ENCODE data around the gene SHBG.

The SHBG gene

DNA sequence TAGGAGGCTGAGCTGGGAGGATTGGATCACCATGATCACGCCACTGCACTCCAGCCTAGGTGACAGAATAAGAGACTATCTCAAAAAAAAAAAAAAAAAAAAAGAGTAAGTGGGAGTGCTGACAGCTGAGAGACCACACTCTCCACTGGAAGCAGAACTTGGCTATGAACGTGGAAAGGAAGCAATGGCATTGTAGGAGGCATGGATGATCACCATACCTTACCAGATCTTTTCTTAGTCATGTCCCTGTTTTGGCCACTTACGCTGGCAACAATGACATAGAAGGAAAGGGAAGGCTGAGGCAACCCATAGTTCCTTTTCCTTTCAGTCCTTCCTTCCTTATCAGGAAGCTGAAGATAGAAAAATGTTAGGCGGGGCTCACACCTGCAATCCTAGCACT is 17.1 kb downstream of the SHBG start:
- DNase-seq (ENCODE audit: low read depth), result no peak

DNA sequence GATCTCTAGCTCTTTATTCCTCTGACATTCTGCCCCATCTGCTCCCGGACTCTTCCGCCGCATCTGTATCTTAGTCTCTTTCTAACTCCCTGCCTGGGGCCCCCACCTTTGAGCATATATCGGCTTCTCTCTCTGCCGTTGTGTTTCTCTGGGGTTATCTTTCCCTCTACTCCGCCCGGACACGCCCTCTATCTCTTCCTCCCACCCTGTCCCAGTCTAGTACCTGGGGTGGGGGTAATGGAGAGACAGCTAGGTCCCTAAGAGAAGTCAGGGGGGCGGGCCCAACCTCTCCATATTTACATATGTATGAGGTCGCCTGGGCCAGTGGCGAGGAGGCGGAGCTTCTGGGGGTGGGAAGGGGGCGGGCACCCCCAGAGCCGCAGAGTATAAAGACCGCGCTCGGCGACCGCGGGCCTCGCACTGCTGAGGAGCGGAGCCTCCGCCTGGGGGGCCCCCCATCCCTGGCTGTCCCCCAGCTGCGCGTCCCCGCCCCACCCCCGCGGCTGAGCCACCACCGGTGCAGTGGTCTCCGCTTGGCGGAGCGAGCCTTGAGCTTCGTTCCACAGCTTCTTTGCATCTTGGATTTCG is 20.7 kb downstream of the SHBG start, which contains the start of gene ATP1B2:
Gene ATP1B2, plus strand, starts transcription at position 418 of the 588 bp plus-strand sequence. CDS start 593 bp downstream, outside the sequence.
- peak; percentile 62 for DNase-seq (ENCODE audit: low read depth)

DNA sequence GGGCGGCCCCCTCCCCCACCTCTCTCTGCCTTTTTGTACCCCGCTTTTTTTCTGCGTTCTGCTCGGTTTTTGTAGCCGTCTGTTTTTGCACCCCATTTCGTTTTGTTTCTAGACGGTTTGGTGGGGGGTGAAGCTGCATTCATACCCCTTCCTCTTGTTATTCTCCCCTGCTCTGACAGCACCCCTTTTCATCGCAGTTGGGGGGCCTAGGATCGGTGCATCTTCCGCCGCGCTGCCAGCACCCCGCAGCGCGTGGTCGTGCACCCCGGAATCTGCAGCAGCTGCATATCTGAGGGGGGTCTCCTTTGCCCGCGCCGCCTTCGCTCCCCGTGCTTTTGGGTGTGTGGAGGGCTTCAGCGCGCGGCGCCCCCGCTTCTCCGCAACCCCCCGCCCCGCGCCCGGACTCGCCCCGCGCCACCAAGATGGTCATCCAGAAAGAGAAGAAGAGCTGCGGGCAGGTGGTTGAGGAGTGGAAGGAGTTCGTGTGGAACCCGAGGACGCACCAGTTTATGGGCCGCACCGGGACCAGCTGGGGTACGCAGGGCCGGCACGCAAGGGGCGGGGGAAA is 21.2 kb downstream of the SHBG start:
- DNase-seq (ENCODE audit: low read depth), result no peak

DNA sequence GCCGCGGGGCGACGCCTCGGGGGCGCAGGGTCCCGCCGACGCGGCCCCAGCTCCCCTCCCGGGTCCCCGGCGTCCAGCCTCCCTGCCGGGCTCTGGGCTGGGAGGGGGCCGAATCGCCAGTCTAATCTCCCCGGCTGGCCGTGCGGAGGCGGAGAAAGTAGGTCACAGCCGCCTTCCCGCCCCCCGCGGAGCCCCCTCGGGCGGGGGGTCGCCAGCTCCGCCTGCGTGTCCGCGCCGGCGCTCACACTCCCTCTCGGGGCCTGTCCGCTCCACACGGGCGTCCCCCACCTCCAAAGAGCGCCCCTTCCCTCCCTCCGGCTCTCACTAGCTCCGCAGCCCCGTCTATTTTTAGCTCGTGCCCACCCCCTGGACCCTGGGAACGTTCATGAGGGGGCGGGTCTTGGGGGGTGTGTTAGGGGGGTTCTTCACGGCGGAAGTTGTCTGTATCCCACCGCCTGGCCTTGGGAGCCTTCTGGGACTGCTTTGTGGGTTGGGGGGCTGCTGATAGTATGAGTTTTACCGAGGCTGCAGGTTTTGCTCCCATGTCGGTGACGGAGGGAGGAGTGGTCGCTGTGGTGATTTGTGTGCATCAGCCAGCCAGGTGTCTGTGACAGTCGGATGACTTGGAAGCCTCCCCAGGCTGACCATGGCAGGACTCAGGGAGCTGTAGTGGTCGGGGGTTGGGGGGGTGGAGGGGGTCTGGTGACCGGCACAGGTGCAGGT is 21.9 kb downstream of the SHBG start:
- no peak for DNase-seq (ENCODE audit: low read depth)

DNA sequence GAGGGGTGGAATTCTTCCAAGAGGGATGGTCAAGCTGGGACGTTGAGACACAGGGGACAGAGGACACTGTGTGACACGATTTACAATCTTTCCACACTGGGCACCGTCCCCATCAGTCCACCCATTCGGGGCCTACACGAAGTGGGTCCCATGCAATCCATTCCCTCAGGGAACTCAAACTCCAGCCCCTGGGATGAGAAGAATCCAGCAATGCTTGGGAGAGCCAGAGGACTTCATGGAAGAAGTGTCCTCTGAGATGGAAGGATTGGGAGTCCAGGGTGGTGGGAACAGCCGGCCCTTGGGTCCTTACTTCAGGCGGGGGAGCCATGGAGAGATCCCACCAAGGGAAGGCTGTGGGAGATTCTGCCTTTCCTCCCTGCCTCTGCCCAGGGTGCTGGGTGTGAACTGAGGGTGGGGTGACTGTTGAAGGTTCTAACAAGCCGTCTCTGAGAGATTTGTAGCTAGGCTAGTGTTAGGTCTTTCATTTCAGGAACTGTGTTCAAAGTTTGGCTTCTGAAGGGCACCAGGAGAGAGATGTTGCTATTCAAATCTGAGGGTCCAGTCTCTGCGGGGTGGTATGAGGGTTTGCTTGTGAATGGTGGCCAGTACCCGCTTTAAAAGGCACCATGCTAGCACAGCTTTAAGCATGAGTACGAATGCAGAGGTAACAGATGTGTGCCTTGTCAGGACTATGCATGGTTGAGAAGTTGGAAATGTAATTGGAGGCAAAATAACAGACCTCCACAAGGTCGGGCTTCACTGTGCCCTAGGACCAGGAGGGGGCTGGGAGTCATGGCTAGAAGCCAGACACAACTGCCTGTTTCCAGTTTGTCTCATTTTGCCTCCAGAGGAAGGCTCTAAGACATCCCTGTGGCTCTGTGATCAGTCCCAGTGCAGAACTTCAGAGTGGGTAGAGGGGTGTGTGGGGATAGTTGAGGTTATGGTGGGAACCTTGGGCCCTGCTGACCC is 22.7 kb downstream of the SHBG start:
- DNase-seq (ENCODE audit: low read depth), result no peak

DNA sequence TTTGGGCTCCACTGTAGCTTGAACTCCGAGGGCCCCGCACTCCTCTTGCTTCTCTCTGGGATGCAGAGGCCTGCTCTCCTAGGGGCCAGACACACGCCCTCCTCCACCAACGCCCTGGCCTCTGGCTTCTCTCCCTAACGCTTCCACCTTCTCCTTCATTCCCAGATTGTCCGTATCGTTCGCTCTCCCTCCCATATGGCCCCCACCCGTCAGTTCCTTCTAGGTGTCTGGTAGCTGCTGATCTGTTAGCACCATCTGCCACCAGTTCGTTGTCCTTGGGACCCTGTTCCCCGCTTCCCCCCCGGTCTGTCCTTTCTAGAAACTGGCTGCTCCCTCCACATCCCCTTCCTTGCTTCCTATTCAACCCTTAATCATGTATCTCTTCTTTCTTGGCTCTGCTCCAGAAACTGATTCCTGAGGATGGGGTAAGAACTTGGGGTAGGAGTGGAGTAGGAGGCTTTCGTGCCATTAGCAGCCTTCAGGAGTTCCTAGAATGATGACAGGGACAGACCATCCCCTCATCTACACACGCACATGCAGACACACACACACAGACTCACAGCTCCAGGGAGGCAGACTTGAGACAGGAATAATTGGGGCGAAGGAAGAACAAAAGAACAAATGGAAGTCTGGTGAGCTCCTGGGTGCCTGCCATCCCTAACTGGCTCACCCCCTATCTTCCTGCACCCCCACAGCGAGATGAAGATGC is 25.1 kb downstream of the SHBG start:
- no peak for DNase-seq (ENCODE audit: low read depth)

DNA sequence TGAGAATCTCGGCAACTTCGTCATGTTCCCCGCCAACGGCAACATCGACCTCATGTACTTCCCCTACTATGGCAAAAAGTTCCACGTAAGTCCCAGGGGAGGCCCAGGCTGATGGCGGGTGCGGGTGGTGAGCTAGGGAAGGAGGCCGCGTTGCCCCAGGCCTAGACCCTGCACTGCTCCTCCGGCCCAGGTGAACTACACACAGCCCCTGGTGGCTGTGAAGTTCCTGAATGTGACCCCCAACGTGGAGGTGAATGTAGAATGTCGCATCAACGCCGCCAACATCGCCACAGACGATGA is 25.6 kb downstream of the SHBG start:
- no peak for DNase-seq (ENCODE audit: low read depth)

DNA sequence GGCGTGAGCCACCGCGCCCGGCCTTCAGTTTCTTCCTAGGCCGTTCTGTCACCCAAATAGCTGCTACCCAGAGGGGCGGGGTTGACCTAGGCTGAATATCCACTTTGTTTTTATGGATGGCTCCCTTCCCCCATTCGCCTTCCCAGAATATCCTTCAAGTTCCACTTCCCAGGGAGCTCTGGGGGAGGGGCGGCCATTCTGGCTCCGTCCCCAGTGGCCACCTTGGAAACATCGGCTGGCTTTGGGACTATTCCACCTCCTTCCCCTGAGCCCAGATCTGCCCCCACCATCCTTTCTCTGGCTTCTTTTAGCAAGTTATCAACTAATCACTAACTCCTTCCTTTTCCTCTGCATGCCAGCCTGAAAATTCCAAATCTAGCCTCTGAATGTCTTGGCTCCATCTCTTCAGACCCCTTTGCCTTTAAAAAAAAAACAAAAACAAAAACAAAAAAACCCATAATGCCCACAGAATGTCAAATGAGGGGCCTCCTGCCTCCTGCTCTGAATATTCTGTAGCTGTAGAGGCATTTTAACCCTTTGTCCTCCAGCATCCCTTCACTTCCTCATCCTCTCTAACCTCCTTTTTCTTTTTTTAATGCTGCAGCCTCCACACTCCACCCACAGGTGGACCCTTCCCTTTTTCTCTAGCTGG is 27.1 kb downstream of the SHBG start:
- no peak for DNase-seq (ENCODE audit: low read depth)

DNA sequence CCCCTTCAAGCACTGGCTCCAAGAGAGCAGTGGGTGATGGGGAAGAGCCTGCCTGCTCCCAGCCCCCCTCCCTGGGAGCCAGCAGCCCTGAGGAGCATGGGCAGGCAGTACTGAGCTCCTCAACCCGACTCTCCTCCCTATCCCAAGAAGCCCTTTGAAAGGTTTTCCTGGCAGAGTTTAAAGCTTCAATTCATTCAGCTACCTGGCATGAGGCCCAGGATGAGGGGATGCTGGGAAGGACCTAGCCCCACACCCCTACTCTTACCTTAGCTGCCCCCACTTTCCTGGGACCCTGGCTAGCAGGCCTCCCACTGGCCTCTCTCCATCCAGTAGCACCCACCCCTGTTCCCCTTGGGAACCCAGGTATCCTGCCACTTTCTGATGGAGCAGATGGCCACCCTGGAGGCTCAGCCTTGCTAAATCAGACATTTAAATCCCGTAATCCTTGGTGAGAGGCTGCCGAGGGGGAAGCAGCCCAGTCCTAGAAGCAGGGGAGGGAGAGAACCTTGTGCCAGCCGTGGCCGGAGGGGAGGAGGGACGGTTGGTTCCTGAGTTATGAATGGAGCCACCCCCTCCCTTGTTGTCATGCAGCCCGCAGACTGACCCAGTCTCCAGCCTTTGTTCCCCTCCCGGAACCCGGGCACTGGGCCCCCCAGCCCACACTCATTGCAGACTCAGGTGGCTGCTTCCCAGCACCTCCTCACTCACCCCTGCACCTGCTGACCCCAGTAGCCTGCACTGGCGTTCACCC is 37.9 kb downstream of the SHBG start:
- no peak for DNase-seq (ENCODE audit: low read depth)

DNA sequence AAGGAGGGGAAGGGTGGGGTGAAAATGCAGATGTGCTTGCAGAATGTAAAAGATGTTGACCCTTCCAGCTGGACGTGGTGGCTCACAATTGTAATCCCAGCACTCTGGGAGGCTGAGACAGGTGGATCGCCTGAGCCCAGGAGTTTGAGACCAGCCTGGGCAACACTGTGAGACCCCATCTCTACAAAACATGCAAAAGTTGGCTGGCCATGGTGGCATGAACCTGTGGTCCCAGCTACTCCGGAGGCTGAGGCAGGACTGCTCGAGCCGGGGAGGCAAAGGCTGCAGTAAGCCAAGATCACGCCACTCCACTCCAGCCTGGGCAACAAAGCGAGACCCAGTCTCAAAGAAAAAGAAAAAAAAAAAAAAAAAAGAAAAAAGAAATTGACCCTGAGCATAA is 38.5 kb downstream of the SHBG start:
- no peak for DNase-seq (ENCODE audit: low read depth)

DNA sequence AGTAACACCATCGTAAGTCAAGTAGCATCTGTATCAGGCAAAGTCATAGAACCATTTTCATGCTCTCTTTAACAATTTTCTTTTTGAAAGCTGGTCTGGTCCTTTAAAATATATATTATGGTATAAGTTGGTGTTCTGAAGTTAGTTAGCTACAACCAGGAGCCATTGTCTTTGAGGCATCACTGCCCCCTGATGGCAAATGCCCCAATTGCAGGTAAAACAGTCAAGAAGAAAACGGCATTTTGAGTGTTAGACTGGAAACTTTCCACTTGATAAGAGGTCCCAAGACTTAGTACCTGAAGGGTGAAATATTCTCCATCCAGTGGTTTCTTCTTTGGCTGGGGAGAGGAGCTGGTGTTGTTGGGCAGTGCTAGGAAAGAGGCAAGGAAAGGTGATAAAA is 43.3 kb downstream of the SHBG start:
- no peak for DNase-seq (ENCODE audit: low read depth)

DNA sequence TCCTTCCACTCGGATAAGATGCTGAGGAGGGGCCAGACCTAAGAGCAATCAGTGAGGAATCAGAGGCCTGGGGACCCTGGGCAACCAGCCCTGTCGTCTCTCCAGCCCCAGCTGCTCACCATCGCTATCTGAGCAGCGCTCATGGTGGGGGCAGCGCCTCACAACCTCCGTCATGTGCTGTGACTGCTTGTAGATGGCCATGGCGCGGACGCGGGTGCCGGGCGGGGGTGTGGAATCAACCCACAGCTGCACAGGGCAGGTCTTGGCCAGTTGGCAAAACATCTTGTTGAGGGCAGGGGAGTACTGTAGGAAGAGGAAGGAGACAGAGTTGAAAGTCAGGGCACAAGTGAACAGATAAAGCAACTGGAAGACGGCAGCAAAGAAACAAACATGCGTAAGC is 45.0 kb downstream of the SHBG start:
- no peak for DNase-seq (ENCODE audit: low read depth)

DNA sequence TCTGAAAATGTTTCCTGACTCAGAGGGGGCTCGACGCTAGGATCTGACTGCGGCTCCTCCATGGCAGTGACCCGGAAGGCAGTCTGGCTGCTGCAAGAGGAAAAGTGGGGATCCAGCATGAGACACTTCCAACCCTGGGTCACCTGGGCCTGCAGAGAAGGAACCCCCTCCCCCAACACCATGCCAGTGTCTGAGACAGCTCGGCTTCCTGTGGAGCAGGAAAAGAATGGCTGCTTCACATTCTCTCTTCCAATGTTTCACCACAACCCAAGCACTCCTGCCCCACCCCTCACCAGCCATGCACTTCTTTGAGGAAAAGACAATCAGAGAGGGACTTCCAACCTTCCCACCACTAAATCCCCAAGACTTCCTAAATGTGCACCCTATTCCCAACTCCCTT is 46.6 kb downstream of the SHBG start:
- no peak for DNase-seq (ENCODE audit: low read depth)

DNA sequence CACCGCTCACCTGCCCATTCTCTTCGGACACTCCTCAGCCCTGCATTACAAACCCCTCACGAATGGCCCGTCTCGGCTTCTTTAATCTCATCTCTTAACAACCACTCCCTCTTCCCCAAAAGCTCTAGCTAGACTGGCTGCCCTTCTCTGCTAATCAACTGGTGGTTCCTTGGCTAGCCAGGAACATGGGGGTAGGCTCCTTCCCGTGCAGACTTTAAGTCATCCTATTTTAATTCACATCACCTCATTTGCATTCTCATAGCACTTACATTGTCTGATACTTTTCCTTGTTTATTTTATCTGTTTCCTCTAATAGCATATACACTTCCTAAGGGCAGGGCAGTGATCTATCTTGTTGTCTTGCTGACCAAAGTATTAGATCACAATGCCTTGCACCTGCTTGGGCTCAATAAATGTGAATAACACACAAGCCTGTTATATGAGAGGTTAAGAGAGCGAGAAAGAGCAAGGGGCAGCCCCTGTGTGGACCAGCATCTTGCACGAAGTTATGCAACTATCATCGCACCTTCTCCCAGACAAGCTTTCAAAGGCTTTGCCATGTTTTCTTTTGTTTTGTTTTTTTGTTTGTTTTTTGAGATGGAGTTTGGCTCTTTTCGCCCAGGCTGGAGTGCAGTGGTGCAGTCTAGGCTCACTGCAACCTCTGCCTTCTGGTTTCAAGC is 47.6 kb downstream of the SHBG start:
- no peak for DNase-seq (ENCODE audit: low read depth)

Measured in activated T-helper 9 cell treated with anti-CD3 and anti-CD28 coated beads, Interleukin-2, amount 50 U/mL, for 16 hours (primary cell).